Activated T-helper 2 cell treated with anti-CD3 and anti-CD28 coated beads, Interferon-gamma antibody, Interleukin-2, Interleukin-4, amounts not matched to agents 10 μg/mL and 5 μg/mL and 100 μg/mL, durations not matched to agents 14 hours and 24 hours and 36 hours (primary cell): ENCODE measurements around the gene GMPS. TPM values are rescaled to one million over a fixed set of nuclear protein-coding genes. Genes with fewer than 3 reads are reported as not detected.
A peak's percentile ranks its signal among the peaks of the same experiment; 100 is the strongest.
"Not testable (repeated sequence)": the region's sequence is repeated elsewhere in the genome, so short reads cannot be mapped to it uniquely, and the experiment has no call there.

Experiments used
- DNase-seq: peaks from one replicate; pipeline ENCODE4 v3.0.0; 2021; ENCODE audit warnings: low spot score
- H3K27ac Mint-ChIP-seq: one replicate; pipeline ENCODE4 v1.8.0; 2021; ENCODE audit warnings: mixed read lengths
- H3K27me3 Mint-ChIP-seq: one replicate; pipeline ENCODE4 v1.8.0; 2021; ENCODE audit warnings: low read depth, mixed read lengths
- H3K36me3 Mint-ChIP-seq: one replicate; pipeline ENCODE4 v1.8.0; 2021; ENCODE audit warnings: low read depth, mixed read lengths
- H3K4me1 Mint-ChIP-seq: one replicate; pipeline ENCODE4 v1.8.0; 2021; ENCODE audit warnings: low read depth, mixed read lengths
- H3K4me3 Mint-ChIP-seq: one replicate; pipeline ENCODE4 v1.8.0; 2021; ENCODE audit warnings: low read depth, mild to moderate bottlenecking, moderate library complexity, mixed read lengths
- H3K9me3 Mint-ChIP-seq: one replicate; pipeline ENCODE4 v1.8.0; 2021; ENCODE audit warnings: mixed read lengths
- intact Hi-C: fragments of 100-400 bp; cut with micrococcal nuclease; formaldehyde crosslinking; loops from one replicate; pipeline ENCODE4 v1.15.1; 2023
- total RNA-seq: library from RNA; stranded (reverse); gene quantifications from 2 replicates; pipeline ENCODE4 v1.2.3, GENCODE V29; 2022

GMPS gene
- total RNA-seq, 1 donor from 2014 or later = 135 TPM

- Mint-ChIP-seq H3K9me3 (no peaks in the 10 kb centered on the region), H3K4me3 (no peak overlapping the region), H3K36me3 (peaks cover 11% of the 10 kb centered on the region), H3K4me1 (peaks cover 39% of the 10 kb centered on the region), H3K27ac (no peak overlapping the region), H3K27me3 (no peaks in the 10 kb centered on the region)
- intact Hi-C loops = no loop called here
- DNase-seq = no peak
Measured at GRCh38 chr3:155884292-155884691, 13.8 kb downstream of the GMPS start.

GRCh38 chr3:155885292-155885691 is 14.8 kb downstream of the GMPS start:
- Mint-ChIP-seq H3K4me3 (no peak overlapping the region), H3K4me1 (peaks cover 39% of the 10 kb centered on the region), H3K27ac (no peak overlapping the region), H3K27me3 (no peaks in the 10 kb centered on the region), H3K9me3 (no peaks in the 10 kb centered on the region), H3K36me3 (peaks cover 9% of the 10 kb centered on the region)
- intact Hi-C loops = no loop called here
- DNase-seq = no peak

GRCh38 chr3:155886348-155886747 is 15.9 kb downstream of the GMPS start:
- H3K9me3 Mint-ChIP-seq, intact Hi-C loops, H3K27ac Mint-ChIP-seq, DNase-seq, H3K4me3 Mint-ChIP-seq, H3K27me3 Mint-ChIP-seq: not testable (repeated sequence)
- Mint-ChIP-seq H3K4me1 (peaks cover 40% of the 10 kb centered on the region), H3K36me3 (peaks cover 14% of the 10 kb centered on the region)

GRCh38 chr3:155886915-155887314 is 16.5 kb downstream of the GMPS start:
- intact Hi-C loops = loop anchor here (1.0 kb wide), 1 partner anchor 33 kb away; the partner anchor contains the start of gene SLC33A1
- Mint-ChIP-seq H3K36me3 (peaks cover 14% of the 10 kb centered on the region), H3K4me1 (peaks cover 40% of the 10 kb centered on the region), H3K27ac (peak overlapping the region; percentile 67), H3K9me3 (no peaks in the 10 kb centered on the region), H3K27me3 (no peaks in the 10 kb centered on the region), H3K4me3 (no peak overlapping the region)
- no peak for DNase-seq

GRCh38 chr3:155889212-155889611 is 18.8 kb downstream of the GMPS start:
- no peak for DNase-seq
- peaks cover 25% of the 10 kb centered on the region for H3K36me3 Mint-ChIP-seq
- peaks cover 36% of the 10 kb centered on the region for H3K4me1 Mint-ChIP-seq
- H3K9me3 Mint-ChIP-seq = no peaks in the 10 kb centered on the region
- peak overlapping the region; percentile 3 for H3K27ac Mint-ChIP-seq
- intact Hi-C loops = loop anchor here (2.0 kb wide), 1 partner anchor 18 kb away; the partner anchor contains the start of gene GMPS
- no peak overlapping the region for H3K4me3 Mint-ChIP-seq
- no peaks in the 10 kb centered on the region for H3K27me3 Mint-ChIP-seq

GRCh38 chr3:155889952-155890351 is 19.5 kb downstream of the GMPS start:
- Mint-ChIP-seq H3K4me1 (peaks cover 33% of the 10 kb centered on the region), H3K4me3 (no peak overlapping the region), H3K27ac (no peak overlapping the region), H3K27me3 (no peaks in the 10 kb centered on the region), H3K36me3 (peaks cover 31% of the 10 kb centered on the region), H3K9me3 (no peaks in the 10 kb centered on the region)
- no peak for DNase-seq
- intact Hi-C loops = loop anchor here (2.0 kb wide), 1 partner anchor 19 kb away; the partner anchor contains the start of gene GMPS

- Mint-ChIP-seq H3K4me3 (no peak overlapping the region), H3K27ac (no peak overlapping the region)
- intact Hi-C loops = no loop called here
Measured at GRCh38 chr3:155890671-155891190, 20.3 kb downstream of the GMPS start.

GRCh38 chr3:155891321-155891720 is 20.9 kb downstream of the GMPS start:
- Mint-ChIP-seq H3K4me1 (peaks cover 35% of the 10 kb centered on the region), H3K4me3 (no peak overlapping the region), H3K36me3 (peaks cover 39% of the 10 kb centered on the region), H3K27me3 (no peaks in the 10 kb centered on the region), H3K9me3 (no peaks in the 10 kb centered on the region), H3K27ac (no peak overlapping the region)
- intact Hi-C loops = no loop called here
- DNase-seq = no peak

More at GRCh38 chr3:155890671-155891190, 20.3 kb downstream of the GMPS start:
- peaks cover 35% of the 10 kb centered on the region for H3K4me1 Mint-ChIP-seq
- no peaks in the 10 kb centered on the region for H3K27me3 Mint-ChIP-seq
- DNase-seq = no peak
- no peaks in the 10 kb centered on the region for H3K9me3 Mint-ChIP-seq
- peaks cover 37% of the 10 kb centered on the region for H3K36me3 Mint-ChIP-seq

GRCh38 chr3:155895379-155895900 is 25.0 kb downstream of the GMPS start:
- Mint-ChIP-seq H3K27ac (no peak overlapping the region), H3K27me3 (no peaks in the 10 kb centered on the region), H3K36me3 (peaks cover 61% of the 10 kb centered on the region)

GRCh38 chr3:155906900-155907299 is 36.5 kb downstream of the GMPS start:
- Mint-ChIP-seq H3K4me3 (no peak overlapping the region), H3K27me3 (no peaks in the 10 kb centered on the region), H3K36me3 (peaks cover 70% of the 10 kb centered on the region), H3K9me3 (peaks cover 4% of the 10 kb centered on the region), H3K27ac (no peak overlapping the region), H3K4me1 (peaks cover 13% of the 10 kb centered on the region)
- no peak for DNase-seq
- intact Hi-C loops = no loop called here

More at GRCh38 chr3:155895379-155895900, 25.0 kb downstream of the GMPS start:
- intact Hi-C loops = no loop called here
- DNase-seq = no peak
- H3K9me3 Mint-ChIP-seq = no peaks in the 10 kb centered on the region
- H3K4me1 Mint-ChIP-seq = peaks cover 9% of the 10 kb centered on the region
- H3K4me3 Mint-ChIP-seq = no peak overlapping the region

GRCh38 chr3:155908086-155908485 is 37.6 kb downstream of the GMPS start:
- intact Hi-C loops = no loop called here
- Mint-ChIP-seq H3K4me3 (no peak overlapping the region), H3K4me1 (peaks cover 17% of the 10 kb centered on the region), H3K27ac (peak overlapping the region; percentile 73), H3K36me3 (peaks cover 71% of the 10 kb centered on the region), H3K9me3 (peaks cover 4% of the 10 kb centered on the region), H3K27me3 (no peaks in the 10 kb centered on the region)
- no peak for DNase-seq

GRCh38 chr3:155908605-155909004 is 38.2 kb downstream of the GMPS start:
- Mint-ChIP-seq H3K27me3 (no peaks in the 10 kb centered on the region), H3K27ac (peak overlapping the region; percentile 39), H3K36me3 (peaks cover 76% of the 10 kb centered on the region), H3K9me3 (peaks cover 4% of the 10 kb centered on the region), H3K4me1 (peaks cover 17% of the 10 kb centered on the region), H3K4me3 (no peak overlapping the region)
- intact Hi-C loops = no loop called here
- no peak for DNase-seq

GRCh38 chr3:155912090-155912489 is 41.6 kb downstream of the GMPS start:
- peaks cover 17% of the 10 kb centered on the region for H3K4me1 Mint-ChIP-seq
- peaks cover 87% of the 10 kb centered on the region for H3K36me3 Mint-ChIP-seq
- H3K27me3 Mint-ChIP-seq = no peaks in the 10 kb centered on the region
- no peak overlapping the region for H3K4me3 Mint-ChIP-seq
- H3K27ac Mint-ChIP-seq = no peak overlapping the region
- intact Hi-C loops = no loop called here
- peaks cover 4% of the 10 kb centered on the region for H3K9me3 Mint-ChIP-seq
- no peak for DNase-seq
